Endothelial cell of umbilical vein (primary cell): ENCODE data around the gene SKI. TPM values are rescaled to one million over a fixed set of nuclear protein-coding genes. Genes with fewer than 3 reads are reported as not detected.

Source experiments
- BruUV-seq: library from RNA; stranded (reverse); fragments of 400-500 nt; replicated peaks from 2 replicates; lab custom pipeline; 2021; lab: Mats Ljungman, UMichigan
- CTCF ChIA-PET: fragments of 300-600, 350-600 bp; sonication (Branson Sonifier 250); formaldehyde crosslinking; loops from one replicate; lab custom pipeline; 2021; ENCODE audit warnings: antibody characterized with exemption, inconsistent platforms; lab: Charles Lee
- POLR2A ChIA-PET: fragments of 300-600, 350-600 bp; sonication (Branson Sonifier 250); formaldehyde crosslinking; loops from one replicate; lab custom pipeline; 2021; ENCODE audit warnings: antibody characterized with exemption, inconsistent platforms; lab: Charles Lee
- DNase-seq: peaks from one replicate; pipeline ENCODE4 v3.0.0-alpha.2; 2011; ENCODE audit warnings: low read depth, low spot score
- FAIRE-seq: peaks from 2 replicates; lab custom pipeline; 2011; peaks lifted over from hg19 to GRCh38; lab: Jason Lieb, UNC
- H2AFZ ChIP-seq: 2 replicates; pipeline ENCODE4 v1.6.0; 2012; ENCODE audit warnings: low read depth, low read length, control low read depth, inconsistent platforms
- H3K27ac ChIP-seq: 2 replicates; pipeline ENCODE4 v1.5.1; 2011; ENCODE audit warnings: low read depth, mild to moderate bottlenecking, control low read depth, low read length, moderate library complexity; ENCODE audit not compliant: insufficient read depth
- H3K27me3 ChIP-seq, 2 experiments: 2 replicates each; pipeline versions ENCODE4 v1.6.0 to v1.6.1; 2011; ENCODE audit warnings: low read length in 2 of 2, mixed read lengths in 1 of 2; ENCODE audit not compliant: control insufficient read depth in 2 of 2, insufficient read depth in 2 of 2
- H3K36me3 ChIP-seq, 2 experiments: 2 replicates in 1 of 2; 3 replicates in 1 of 2; pipeline ENCODE4 v1.5.1; 2011; ENCODE audit warnings: low read length in 2 of 2, mild to moderate bottlenecking in 1 of 2, moderate library complexity in 1 of 2; ENCODE audit not compliant: control insufficient read depth in 2 of 2, insufficient read depth in 2 of 2; ENCODE audit errors: extremely low read depth in 1 of 2
- H3K4me1 ChIP-seq: 3 replicates; pipeline ENCODE4 v1.5.1; 2011; ENCODE audit warnings: mild to moderate bottlenecking, low read length; ENCODE audit not compliant: control insufficient read depth, insufficient read depth; ENCODE audit errors: extremely low read depth
- H3K4me2 ChIP-seq: 2 replicates; pipeline ENCODE4 v1.6.1; 2011; ENCODE audit warnings: low read length, control low read depth, mixed read lengths; ENCODE audit not compliant: insufficient read depth
- H3K4me3 ChIP-seq, 3 experiments: fragments of 200-600 bp in 1 of 3; sonication (generic), shearing (Covaris generic) in 1 of 3; replicated peaks in 1 of 3; 2 replicates each; pipeline ENCODE4 v1.5.1; 2011 to 2016; ENCODE audit warnings: control low read depth in 3 of 3, low read length in 3 of 3, mild to moderate bottlenecking in 2 of 3, inconsistent platforms in 1 of 3, low read depth in 1 of 3, moderate library complexity in 1 of 3; ENCODE audit not compliant: insufficient read depth in 1 of 3
- H3K79me2 ChIP-seq: 2 replicates; pipeline ENCODE4 v1.6.0; 2012; ENCODE audit warnings: low read length, inconsistent platforms; ENCODE audit not compliant: control insufficient read depth, insufficient read depth
- H3K9ac ChIP-seq: replicated peaks from 2 replicates; pipeline ENCODE3; 2011; ENCODE audit warnings: low read length, control low read depth; ENCODE audit not compliant: insufficient read depth; ENCODE audit errors: extremely low read depth
- H3K9me1 ChIP-seq: replicated peaks from 3 replicates; pipeline ENCODE4 v1.6.0; 2011; ENCODE audit warnings: mild to moderate bottlenecking, low read length; ENCODE audit not compliant: control insufficient read depth, insufficient read depth; ENCODE audit errors: extremely low read depth
- H3K9me3 ChIP-seq: replicated peaks from 2 replicates; pipeline ENCODE4 v1.5.1; 2012; ENCODE audit warnings: low read length, inconsistent platforms; ENCODE audit not compliant: control insufficient read depth, insufficient read depth
- H4K20me1 ChIP-seq: replicated peaks from 2 replicates; pipeline ENCODE3; 2011; ENCODE audit warnings: mild to moderate bottlenecking, low read length; ENCODE audit not compliant: control insufficient read depth, insufficient read depth; ENCODE audit errors: extremely low read depth
- EZH2 ChIP-seq: IDR thresholded peaks from 2 replicates; pipeline ENCODE4 v1.6.1; 2012; ENCODE audit warnings: borderline replicate concordance, low read depth, mild to moderate bottlenecking, moderate library complexity, low read length, inconsistent platforms; ENCODE audit not compliant: severe bottlenecking
- GATA2 ChIP-seq: IDR thresholded peaks from 2 replicates; pipeline ENCODE4 v1.7.0; 2011; ENCODE audit warnings: low read depth, mild to moderate bottlenecking, moderate library complexity, mixed read lengths, low read length; ENCODE audit not compliant: insufficient read length, insufficient read depth
- JUN ChIP-seq: IDR thresholded peaks from 2 replicates; pipeline ENCODE4 v1.6.1; 2011; ENCODE audit warnings: borderline replicate concordance, low read depth; ENCODE audit not compliant: insufficient read length, insufficient read depth
- MYC ChIP-seq: IDR thresholded peaks from one replicate; pipeline ENCODE4 v1.6.1; 2011; ENCODE audit warnings: mild to moderate bottlenecking, low read depth, low read length
- POLR2A ChIP-seq: IDR thresholded peaks from 2 replicates; pipeline ENCODE4 v1.6.1; 2012; ENCODE audit warnings: low read depth, mild to moderate bottlenecking, control low read depth, low read length
- POLR2AphosphoS5 ChIP-seq: IDR thresholded peaks from 2 replicates; pipeline ENCODE4 v1.6.1; 2012; ENCODE audit warnings: low read depth, mild to moderate bottlenecking, control low read depth, low read length, moderate library complexity; ENCODE audit not compliant: insufficient read depth
- dilution Hi-C: fragments of 300-500 bp; cut with MboI; formaldehyde crosslinking; loops from one replicate; pipeline ENCODE4 v1.15.0; 2019; ENCODE audit warnings: low sequenced_read_pairs; ENCODE audit not compliant: extremely low pct_ligation_motif_present
- intact Hi-C: fragments of 100-400 bp; cut with micrococcal nuclease; formaldehyde crosslinking; loops from one replicate; pipeline ENCODE4 v1.10.0; 2022
- polyA plus RNA-seq, 4 experiments: library from polyadenylated mRNA; depleted of rRNA in 3 of 4; stranded (reverse) in 3 of 4; unstranded in 1 of 4; fragments of >200 nt; gene quantifications; 2 replicates each; pipeline versions ENCODE4 v1.2.1 to v1.2.3, GENCODE V29; 2011 to 2012; ENCODE audit warnings: missing spikeins in 1 of 4
- total RNA-seq: library from RNA; stranded (reverse); gene quantifications from 2 replicates; pipeline ENCODE4 v1.2.3, GENCODE V29; 2021

Gene SKI
- total and polyA plus RNA-seq, 2 donors (not counting 3 experiments of a cell fraction or from before 2014, with no cell fraction given), result 11.6 to 80.3 TPM

GRCh38 chr1:2283371-2283990 lies 55.4 kb downstream of the SKI start:
- DNase-seq (no peak), FAIRE-seq (no peak)
- no peaks in the 10 kb centered on the region for H4K20me1 ChIP-seq
- no peak overlapping the region for H3K4me3 ChIP-seq
- no TSS peak for BruUV-seq
- dilution Hi-C loops (no loop called here), intact Hi-C loops (no loop called here)
- H3K4me1 ChIP-seq, result peaks cover 14% of the 10 kb centered on the region
- no peak overlapping the region for H2AFZ ChIP-seq
- H3K9ac ChIP-seq, result no peak overlapping the region
- H3K9me1 ChIP-seq, result no peaks in the 10 kb centered on the region
- H3K27ac ChIP-seq, result no peak overlapping the region
- ChIA-PET POLR2A (no interaction called here), CTCF (no interaction called here)
- no peaks in the 10 kb centered on the region for H3K9me3 ChIP-seq
- no peaks in the 10 kb centered on the region for H3K36me3 ChIP-seq
- TF ChIP-seq GATA2 (no peak), MYC (no peak), EZH2 (no peak)
- no peaks in the 10 kb centered on the region for H3K27me3 ChIP-seq
- peaks cover 71% of the 10 kb centered on the region for H3K79me2 ChIP-seq
- no peak overlapping the region for H3K4me2 ChIP-seq

DNA sequence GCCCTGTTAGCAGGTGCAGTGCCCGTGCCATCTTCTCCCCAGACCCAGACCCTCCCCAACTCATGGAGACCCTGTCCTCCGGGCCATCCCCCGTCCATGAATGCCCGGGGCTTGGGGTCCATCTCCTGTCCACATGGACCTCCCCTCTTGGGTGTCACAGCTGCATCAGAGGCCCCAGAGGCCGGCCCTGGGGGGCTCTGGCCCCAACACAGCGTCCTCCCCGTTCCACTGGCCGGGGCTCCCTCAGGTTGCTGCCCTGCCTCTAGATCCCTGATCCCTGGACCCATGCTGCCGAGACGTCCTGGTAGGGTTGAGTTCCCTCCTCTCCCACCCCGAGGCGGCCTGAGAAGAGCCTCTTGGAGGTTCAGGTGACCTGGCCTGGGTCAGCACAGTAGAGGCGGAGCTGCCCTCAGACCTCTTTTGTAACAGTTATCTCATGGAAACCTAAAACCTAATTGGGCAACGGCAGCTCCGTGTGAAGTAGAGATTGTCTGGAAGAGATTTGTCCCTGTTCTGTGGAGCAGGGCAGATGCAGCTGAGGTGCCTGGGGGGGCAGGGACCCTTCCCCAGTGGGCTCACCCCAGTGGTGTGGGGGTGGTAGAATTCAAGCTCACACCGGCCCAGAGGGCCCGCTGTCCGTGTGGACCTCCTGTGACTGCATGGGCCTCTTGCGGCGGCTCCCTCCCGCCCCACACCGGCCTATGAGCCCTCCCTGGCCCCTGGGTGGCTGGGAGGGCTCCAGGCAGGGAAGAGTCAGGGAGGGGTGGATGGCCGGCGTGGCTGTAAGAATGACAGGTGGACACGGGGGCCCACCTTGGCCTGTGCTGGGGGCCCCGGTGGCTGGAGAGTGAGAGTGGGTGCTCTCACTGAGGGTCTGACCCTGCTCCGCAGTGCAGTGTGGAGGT lies 56.1 kb downstream of the SKI start:
- no peak for TF ChIP-seq JUN
- TF ChIP-seq POLR2AphosphoS5, result no peak
- TF ChIP-seq MYC, result no peak
- no peak for TF ChIP-seq POLR2A
- BruUV-seq, result no TSS peak
- no peak overlapping the region for H2AFZ ChIP-seq
- H3K9ac ChIP-seq, result no peak overlapping the region
- H3K4me3 ChIP-seq, result no peak overlapping the region
- ChIA-PET POLR2A (no interaction called here), CTCF (no interaction called here)
- dilution Hi-C loops, result no loop called here
- intact Hi-C loops, result no loop called here
- H3K4me2 ChIP-seq, result no peak overlapping the region
- peaks cover 73% of the 10 kb centered on the region for H3K79me2 ChIP-seq
- H4K20me1 ChIP-seq, result no peaks in the 10 kb centered on the region
- no peak overlapping the region for H3K27ac ChIP-seq
- H3K4me1 ChIP-seq, result peaks cover 7% of the 10 kb centered on the region
- H3K9me1 ChIP-seq, result no peaks in the 10 kb centered on the region
- DNase-seq (no peak), FAIRE-seq (no peak)
- H3K36me3 ChIP-seq, result no peaks in the 10 kb centered on the region
- H3K27me3 ChIP-seq, result no peaks in the 10 kb centered on the region
- no peaks in the 10 kb centered on the region for H3K9me3 ChIP-seq
